GM21786 (cell line): Measurements from ENCODE around the gene FHIP2A.
"Not testable (repeated sequence)": the region's sequence is repeated elsewhere in the genome, so short reads cannot be mapped to it uniquely, and the experiment has no call there.

Source experiments
- ATAC-seq: cut with Tn5 transposase; IDR thresholded peaks from one replicate; pipeline ENCODE4 v1.9.1; 2021; ENCODE audit not compliant: unreplicated experiment

FHIP2A gene

GRCh38 chr10:114821293-114821914 is at the start of gene FHIP2A:
Gene FHIP2A, plus strand, starts transcription at chr10:114821780. Its CDS starts 299 bp downstream, at chr10:114822079.
- peak; percentile 65 for ATAC-seq

GRCh38 chr10:114772496-114773196 is 48.9 kb upstream of the FHIP2A start:
- ATAC-seq = no peak

- ATAC-seq = no peak
These were observed 48.4 kb upstream of the FHIP2A start for GRCh38 chr10:114773197-114773532.

- not testable (repeated sequence) for ATAC-seq
These were observed 46.5 kb upstream of the FHIP2A start for GRCh38 chr10:114775082-114775481.

GRCh38 chr10:114777415-114777814 is 44.2 kb upstream of the FHIP2A start:
- no peak for ATAC-seq

GRCh38 chr10:114779803-114780576 is 41.6 kb upstream of the FHIP2A start:
- no peak for ATAC-seq

GRCh38 chr10:114780577-114781184 is 40.9 kb upstream of the FHIP2A start:
- no peak for ATAC-seq

GRCh38 chr10:114782666-114783065 is 38.9 kb upstream of the FHIP2A start:
- ATAC-seq = no peak

- no peak for ATAC-seq
These were observed 37.9 kb upstream of the FHIP2A start for GRCh38 chr10:114783686-114784085.

GRCh38 chr10:114786492-114786891 is 35.1 kb upstream of the FHIP2A start:
- ATAC-seq = peak; percentile 55

- ATAC-seq = not testable (repeated sequence)
These were observed 34.4 kb upstream of the FHIP2A start for GRCh38 chr10:114787131-114787530.

- ATAC-seq = no peak
These were observed 29.8 kb upstream of the FHIP2A start for GRCh38 chr10:114791768-114792167.

GRCh38 chr10:114795039-114795438 is 26.5 kb upstream of the FHIP2A start:
- ATAC-seq = no peak

- no peak for ATAC-seq
These were observed 21.2 kb upstream of the FHIP2A start for GRCh38 chr10:114800361-114800760.

GRCh38 chr10:114801411-114801813 is 20.2 kb upstream of the FHIP2A start:
- ATAC-seq = peak; percentile 74

GRCh38 chr10:114802177-114802576 is 19.4 kb upstream of the FHIP2A start:
- ATAC-seq = no peak

GRCh38 chr10:114806562-114807391 is 14.8 kb upstream of the FHIP2A start:
- ATAC-seq = no peak

GRCh38 chr10:114808982-114809381 is 12.6 kb upstream of the FHIP2A start:
- no peak for ATAC-seq

GRCh38 chr10:114810926-114811325 is 10.7 kb upstream of the FHIP2A start:
- ATAC-seq = peak; percentile 100

- ATAC-seq = no peak
These were observed 9.7 kb upstream of the FHIP2A start for GRCh38 chr10:114811862-114812261.

- no peak for ATAC-seq
These were observed 5.8 kb upstream of the FHIP2A start for GRCh38 chr10:114815791-114816190.
